Loucy (cell line): Measurements from ENCODE around the gene NHEJ1.

Experiments
- H2AFZ ChIP-seq: fragments of 200-600 bp; sonication (generic); 2 replicates; pipeline ENCODE4 v1.6.0; 2016; ENCODE audit warnings: antibody characterized with exemption, mild to moderate bottlenecking, low read length, moderate library complexity
- H3F3A ChIP-seq: fragments of 200-600 bp; 2 replicates; pipeline ENCODE4 v1.6.0; 2016; ENCODE audit warnings: antibody characterized with exemption, low read depth, mild to moderate bottlenecking
- H3K27me3 ChIP-seq: fragments of 200-600 bp; sonication (generic); 2 replicates; pipeline ENCODE4 v1.6.1; 2014; ENCODE audit warnings: low read length, mild to moderate bottlenecking; ENCODE audit not compliant: insufficient read depth, poor library complexity, severe bottlenecking
- H3K36me3 ChIP-seq: fragments of 200-600 bp; sonication (generic); 2 replicates; pipeline ENCODE4 v1.6.1; 2016; ENCODE audit warnings: low read length; ENCODE audit not compliant: insufficient read depth
- H3K4me1 ChIP-seq: fragments of 200-600 bp; sonication (generic); 2 replicates; pipeline ENCODE4 v1.5.1; 2014; ENCODE audit warnings: low read length, mild to moderate bottlenecking; ENCODE audit not compliant: insufficient read depth, poor library complexity, severe bottlenecking
- H3K4me2 ChIP-seq: fragments of 200-600 bp; sonication (generic); 2 replicates; pipeline ENCODE4 v1.6.0; 2014; ENCODE audit warnings: antibody characterized with exemption, low read length, low read depth, mild to moderate bottlenecking; ENCODE audit not compliant: poor library complexity, severe bottlenecking
- H3K4me3 ChIP-seq: fragments of 200-600 bp; sonication (generic); 2 replicates; pipeline ENCODE4 v1.5.1; 2014; ENCODE audit warnings: low read length, mild to moderate bottlenecking, mixed read lengths; ENCODE audit not compliant: poor library complexity, severe bottlenecking
- H3K79me2 ChIP-seq: fragments of 200-600 bp; sonication (generic); 2 replicates; pipeline ENCODE4 v1.6.1; 2014; ENCODE audit warnings: low read length; ENCODE audit not compliant: insufficient read depth
- H3K9ac ChIP-seq: fragments of 200-600 bp; sonication (generic); 2 replicates; pipeline ENCODE4 v1.6.0; 2014; ENCODE audit warnings: mild to moderate bottlenecking, low read depth, low read length, moderate library complexity; ENCODE audit not compliant: poor library complexity, severe bottlenecking
- H3K9me2 ChIP-seq: fragments of 200-600 bp; sonication (generic); replicated peaks from 2 replicates; pipeline ENCODE4 v1.6.1; 2016; ENCODE audit warnings: low read depth, low read length, mixed read lengths
- H3K9me3 ChIP-seq: fragments of 200-600 bp; sonication (generic); 2 replicates; pipeline ENCODE4 v1.6.1; 2014; ENCODE audit warnings: mild to moderate bottlenecking, antibody characterized with exemption, low read length, low read depth; ENCODE audit not compliant: insufficient read depth
- H4K20me1 ChIP-seq: fragments of 200-600 bp; sonication (generic); 2 replicates; pipeline ENCODE4 v1.6.0; 2014; ENCODE audit warnings: antibody characterized with exemption, low read length, mild to moderate bottlenecking; ENCODE audit not compliant: insufficient read depth, poor library complexity, severe bottlenecking
- CTCF ChIP-seq: fragments of 200-600 bp; sonication (generic); conservative IDR thresholded peaks from 2 replicates; pipeline ENCODE4 v1.5.1; 2014; ENCODE audit warnings: mild to moderate bottlenecking, antibody characterized with exemption, low read length
- EZH2phosphoT487 ChIP-seq: fragments of 200-600 bp; IDR thresholded peaks from 2 replicates; pipeline ENCODE4 v1.6.1; 2018; ENCODE audit warnings: antibody characterized with exemption, mild to moderate bottlenecking, moderate library complexity, borderline replicate concordance

The NHEJ1 gene

GRCh38 chr2:219089330-219089729, 71.3 kb downstream of the NHEJ1 start:
- H3K4me3 ChIP-seq = no peak overlapping the region
- H3K9me3 ChIP-seq = no peaks in the 10 kb centered on the region
- H3K4me2 ChIP-seq = no peak overlapping the region
- TF ChIP-seq CTCF (no peak), EZH2phosphoT487 (no peak)
- H3F3A ChIP-seq = no peaks in the 10 kb centered on the region
- H3K27me3 ChIP-seq = no peaks in the 10 kb centered on the region
- H3K9me2 ChIP-seq = no peaks in the 10 kb centered on the region
- no peaks in the 10 kb centered on the region; the same call in 1 of the 2 replicates for H3K36me3 ChIP-seq
- no peaks in the 10 kb centered on the region for H3K79me2 ChIP-seq
- H3K9ac ChIP-seq = no peak overlapping the region
- no peak overlapping the region for H2AFZ ChIP-seq
- peaks cover 31% of the 10 kb centered on the region for H3K4me1 ChIP-seq
- no peaks in the 10 kb centered on the region for H4K20me1 ChIP-seq

- H3F3A ChIP-seq = no peaks in the 10 kb centered on the region
- no peak overlapping the region for H3K4me3 ChIP-seq
- H3K9me2 ChIP-seq = no peaks in the 10 kb centered on the region
- no peaks in the 10 kb centered on the region for H4K20me1 ChIP-seq
- no peaks in the 10 kb centered on the region for H3K36me3 ChIP-seq
- H3K79me2 ChIP-seq = no peaks in the 10 kb centered on the region
- H3K27me3 ChIP-seq = no peaks in the 10 kb centered on the region
- H3K4me1 ChIP-seq = peaks cover 29% of the 10 kb centered on the region
- no peak overlapping the region for H2AFZ ChIP-seq
- H3K4me2 ChIP-seq = no peak overlapping the region
- H3K9ac ChIP-seq = no peak overlapping the region
- no peaks in the 10 kb centered on the region for H3K9me3 ChIP-seq
- TF ChIP-seq EZH2phosphoT487 (no peak), CTCF (no peak)
Observed at GRCh38 chr2:219087848-219088247, 72.8 kb downstream of the NHEJ1 start.

GRCh38 chr2:219087361-219087760, 73.3 kb downstream of the NHEJ1 start:
- Histone ChIP-seq H3K4me3 (no peak overlapping the region), H3K9ac (no peak overlapping the region), H3K36me3 (no peaks in the 10 kb centered on the region), H2AFZ (no peak overlapping the region), H3K4me1 (peaks cover 29% of the 10 kb centered on the region), H3K4me2 (no peak overlapping the region), H4K20me1 (no peaks in the 10 kb centered on the region), H3F3A (no peaks in the 10 kb centered on the region), H3K79me2 (no peaks in the 10 kb centered on the region), H3K27me3 (no peaks in the 10 kb centered on the region), H3K9me3 (no peaks in the 10 kb centered on the region), H3K9me2 (no peaks in the 10 kb centered on the region)
- TF ChIP-seq CTCF (no peak), EZH2phosphoT487 (no peak)
